Keratinocyte (primary cell): Measurements from ENCODE around the gene DLGAP1. TPM values are rescaled to one million over a fixed set of nuclear protein-coding genes. Genes with fewer than 3 reads are reported as not detected.

ENCODE experiments used
- DNase-seq: peaks from one replicate; pipeline ENCODE4 v3.0.0-alpha.2; 2011; ENCODE audit warnings: low read depth, missing footprints, low spot score
- FAIRE-seq: peaks from 2 replicates; lab custom pipeline; 2011; peaks lifted over from hg19 to GRCh38; lab: Jason Lieb, UNC
- H2AFZ ChIP-seq: 2 replicates; pipeline ENCODE4 v1.6.0; 2012; ENCODE audit warnings: low read length, control low read depth, inconsistent platforms; ENCODE audit not compliant: control insufficient read depth
- H3K27ac ChIP-seq: 2 replicates; pipeline ENCODE4 v1.5.1; 2011; ENCODE audit warnings: low read length; ENCODE audit not compliant: control insufficient read depth, insufficient read depth
- H3K27me3 ChIP-seq: 3 replicates; pipeline ENCODE4 v1.6.0; 2011; ENCODE audit warnings: low read length; ENCODE audit not compliant: control insufficient read depth, insufficient read depth; ENCODE audit errors: extremely low read depth
- H3K36me3 ChIP-seq, 2 experiments: 2 replicates in 1 of 2; 3 replicates in 1 of 2; pipeline ENCODE4 v1.5.1; 2011; ENCODE audit warnings: low read length in 2 of 2, mild to moderate bottlenecking in 1 of 2; ENCODE audit not compliant: control insufficient read depth in 2 of 2, insufficient read depth in 2 of 2; ENCODE audit errors: extremely low read depth in 1 of 2
- H3K4me1 ChIP-seq: 3 replicates; pipeline ENCODE4 v1.5.1; 2011; ENCODE audit warnings: low read length; ENCODE audit not compliant: control insufficient read depth, insufficient read depth; ENCODE audit errors: extremely low read depth
- H3K4me2 ChIP-seq: 3 replicates; pipeline ENCODE4 v1.6.0; 2011; ENCODE audit warnings: low read depth, low read length; ENCODE audit not compliant: control insufficient read depth, insufficient read depth; ENCODE audit errors: extremely low read depth
- H3K4me3 ChIP-seq, 3 experiments: fragments of 200-600 bp in 1 of 3; sonication (generic) in 1 of 3; 2 replicates in 2 of 3; 3 replicates in 1 of 3; pipeline ENCODE4 v1.5.1; 2011 to 2016; ENCODE audit warnings: low read length in 3 of 3, mild to moderate bottlenecking in 3 of 3, control low read depth in 2 of 3, inconsistent platforms in 1 of 3, low read depth in 1 of 3, mixed read lengths in 1 of 3, mixed run types in 1 of 3, moderate library complexity in 1 of 3; ENCODE audit not compliant: control insufficient read depth in 2 of 3, insufficient read depth in 2 of 3; ENCODE audit errors: extremely low read depth in 1 of 3
- H3K79me2 ChIP-seq: 2 replicates; pipeline ENCODE4 v1.6.0; 2012; ENCODE audit warnings: low read length; ENCODE audit not compliant: control insufficient read depth, insufficient read depth
- H3K9ac ChIP-seq: 3 replicates; pipeline ENCODE4 v1.6.0; 2011; ENCODE audit warnings: low read length; ENCODE audit not compliant: control insufficient read depth, insufficient read depth; ENCODE audit errors: extremely low read depth
- H3K9me1 ChIP-seq: 3 replicates; pipeline ENCODE4 v1.6.0; 2011; ENCODE audit warnings: low read length; ENCODE audit not compliant: control insufficient read depth, insufficient read depth; ENCODE audit errors: extremely low read depth
- H3K9me3 ChIP-seq: 2 replicates; pipeline ENCODE4 v1.5.1; 2012; ENCODE audit warnings: low read depth, low read length; ENCODE audit not compliant: control insufficient read depth
- H4K20me1 ChIP-seq: 3 replicates; pipeline ENCODE4 v1.6.0; 2011; ENCODE audit warnings: low read length; ENCODE audit not compliant: control insufficient read depth, insufficient read depth; ENCODE audit errors: extremely low read depth
- CTCF ChIP-seq, 3 experiments: IDR thresholded peaks in 1 of 3; conservative IDR thresholded peaks in 1 of 3; optimal IDR thresholded peaks in 1 of 3; 2 replicates in 2 of 3; 3 replicates in 1 of 3; pipeline versions ENCODE3 to v1.5.1; 2011; ENCODE audit warnings: low read length in 3 of 3, mild to moderate bottlenecking in 3 of 3, moderate library complexity in 2 of 3, control low read depth in 1 of 3, inconsistent platforms in 1 of 3; ENCODE audit not compliant: insufficient read depth in 2 of 3; ENCODE audit errors: extremely low read depth in 1 of 3
- EZH2 ChIP-seq: IDR thresholded peaks from one replicate; pipeline ENCODE4 v1.6.1; 2012; ENCODE audit warnings: inconsistent platforms, mild to moderate bottlenecking, low read length, moderate library complexity
- dilution Hi-C: fragments of 300-500 bp; cut with MboI; formaldehyde crosslinking; loops from one replicate; pipeline ENCODE4 v1.7.0; 2020; ENCODE audit warnings: low sequenced_read_pairs; ENCODE audit not compliant: extremely low pct_ligation_motif_present
- polyA plus RNA-seq, 5 experiments: library from polyadenylated mRNA; depleted of rRNA in 3 of 5; stranded (reverse) in 3 of 5; stranded (forward) in 1 of 5; unstranded in 1 of 5; fragments of >200 nt; gene quantifications; 1 replicate in 1 of 5; 2 replicates in 3 of 5; 3 replicates in 1 of 5; pipeline versions ENCODE4 v1.2.1 to v1.2.3, GENCODE V29; 2011 to 2012; ENCODE audit warnings: missing spikeins in 2 of 5, low read depth in 1 of 5, low replicate concordance in 1 of 5

Gene DLGAP1
- polyA plus RNA-seq, 1 donor (not counting 4 experiments of a cell fraction or from before 2014, with no cell fraction given), result not detected

DNA sequence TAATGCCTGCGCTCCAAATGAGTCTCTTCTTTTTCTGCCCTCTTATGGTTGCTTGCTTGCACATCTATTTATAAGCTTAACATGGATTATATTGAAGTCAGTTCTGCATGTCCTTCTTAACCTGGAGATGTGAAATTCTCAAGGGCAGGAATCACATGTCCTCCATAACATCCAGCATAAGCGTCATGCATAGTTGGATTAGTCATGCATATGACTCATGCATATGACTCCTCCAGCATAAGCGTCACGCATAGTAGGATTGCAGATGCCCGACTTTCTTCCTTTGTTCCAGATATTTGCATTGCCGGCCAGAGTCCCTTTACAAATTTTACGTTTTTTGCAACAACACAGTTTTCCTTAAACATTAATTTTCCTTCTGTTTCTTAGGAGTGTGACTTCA, 696.6 kb downstream of the DLGAP1 start:
- no peaks in the 10 kb centered on the region for H3K79me2 ChIP-seq
- H3K4me3 ChIP-seq, result no peak overlapping the region
- TF ChIP-seq EZH2 (no peak), CTCF (optimal IDR thresholded peaks at IDR 0.05 in 1 of 3, IDR thresholded peaks at IDR 0.05 in 1 of 3, conservative IDR thresholded peaks at IDR 0.05 in 1 of 3; ENCODE audit: extremely low read depth in 1 of 3, insufficient read depth in 2 of 3, low read length in 3 of 3) (no peak)
- H4K20me1 ChIP-seq, result no peaks in the 10 kb centered on the region
- no peak overlapping the region for H3K4me2 ChIP-seq
- no peak overlapping the region for H3K9ac ChIP-seq
- no peak for FAIRE-seq
- no peak overlapping the region for H2AFZ ChIP-seq
- no peaks in the 10 kb centered on the region for H3K9me3 ChIP-seq
- DNase-seq, result no peak
- no peaks in the 10 kb centered on the region for H3K4me1 ChIP-seq
- dilution Hi-C loops, result no loop called here
- no peak overlapping the region for H3K27ac ChIP-seq
- H3K9me1 ChIP-seq, result no peaks in the 10 kb centered on the region
- H3K27me3 ChIP-seq, result no peaks in the 10 kb centered on the region
- no peaks in the 10 kb centered on the region for H3K36me3 ChIP-seq

GRCh38 chr18:3757361-3757760, 697.7 kb downstream of the DLGAP1 start:
- H3K79me2 ChIP-seq, result no peaks in the 10 kb centered on the region
- H3K36me3 ChIP-seq, result no peaks in the 10 kb centered on the region
- H3K9ac ChIP-seq, result no peak overlapping the region
- no peak overlapping the region for H3K27ac ChIP-seq
- FAIRE-seq, result no peak
- dilution Hi-C loops, result no loop called here
- no peak for DNase-seq
- H3K4me2 ChIP-seq, result no peak overlapping the region
- no peaks in the 10 kb centered on the region for H3K9me1 ChIP-seq
- H3K4me3 ChIP-seq, result no peak overlapping the region
- no peaks in the 10 kb centered on the region for H3K27me3 ChIP-seq
- TF ChIP-seq CTCF (optimal IDR thresholded peaks at IDR 0.05 in 1 of 3, IDR thresholded peaks at IDR 0.05 in 1 of 3, conservative IDR thresholded peaks at IDR 0.05 in 1 of 3; ENCODE audit: extremely low read depth in 1 of 3, insufficient read depth in 2 of 3, low read length in 3 of 3), result no peak
- TF ChIP-seq EZH2, result no peak
- no peaks in the 10 kb centered on the region for H3K4me1 ChIP-seq
- no peaks in the 10 kb centered on the region for H4K20me1 ChIP-seq
- no peaks in the 10 kb centered on the region for H3K9me3 ChIP-seq
- H2AFZ ChIP-seq, result no peak overlapping the region
